ENCODE results near the gene BLCAP.
"Not testable (repeated sequence)": the region's sequence is repeated elsewhere in the genome, so short reads cannot be mapped to it uniquely, and the experiment has no call there.

The BLCAP gene, protein sequence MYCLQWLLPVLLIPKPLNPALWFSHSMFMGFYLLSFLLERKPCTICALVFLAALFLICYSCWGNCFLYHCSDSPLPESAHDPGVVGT

DNA sequence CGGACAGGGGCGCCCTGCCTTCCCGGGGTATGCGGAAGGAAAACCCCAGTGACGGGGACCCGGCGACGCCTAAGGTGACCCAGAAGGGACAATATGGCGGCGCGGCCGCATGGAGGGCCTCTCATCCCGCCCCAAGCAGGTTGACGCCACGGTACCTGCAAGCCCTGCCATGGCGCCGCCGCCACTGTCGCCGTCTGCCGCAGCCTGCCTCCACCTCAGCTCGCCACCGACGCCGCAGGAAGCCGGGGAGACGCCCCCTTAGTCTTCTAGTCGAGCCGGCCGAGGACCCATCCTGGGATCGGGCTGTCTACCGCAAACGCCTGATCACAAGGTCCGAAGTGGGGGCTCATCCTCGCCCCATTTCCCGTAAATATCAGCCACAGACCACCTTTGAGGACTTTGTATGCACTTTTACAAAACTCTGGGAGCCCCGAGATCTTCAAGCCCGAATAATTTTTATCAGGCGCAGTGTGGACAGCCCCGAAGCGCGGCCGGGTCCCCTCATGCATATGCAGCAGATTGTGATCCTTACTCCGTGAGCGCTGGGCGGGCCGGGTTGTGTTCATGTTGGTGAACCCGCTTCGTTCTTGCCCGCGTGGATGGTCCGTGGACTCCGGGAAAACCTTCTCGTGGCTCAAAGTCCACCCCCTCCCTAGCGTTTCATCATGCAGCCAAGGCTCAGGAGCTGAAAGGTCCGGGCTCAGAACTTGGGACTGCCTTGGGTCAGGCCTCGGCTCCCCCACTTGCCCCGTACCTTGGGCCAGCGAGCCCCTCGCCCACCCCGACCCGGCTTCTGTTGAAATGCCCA is at the start of gene BLCAP:
BLCAP (minus strand) TSS at position 239 of the 808 bp plus-strand sequence. CDS start 8,702 bp downstream, outside the sequence.
- peak; percentile 85 for DNase-seq

DNA sequence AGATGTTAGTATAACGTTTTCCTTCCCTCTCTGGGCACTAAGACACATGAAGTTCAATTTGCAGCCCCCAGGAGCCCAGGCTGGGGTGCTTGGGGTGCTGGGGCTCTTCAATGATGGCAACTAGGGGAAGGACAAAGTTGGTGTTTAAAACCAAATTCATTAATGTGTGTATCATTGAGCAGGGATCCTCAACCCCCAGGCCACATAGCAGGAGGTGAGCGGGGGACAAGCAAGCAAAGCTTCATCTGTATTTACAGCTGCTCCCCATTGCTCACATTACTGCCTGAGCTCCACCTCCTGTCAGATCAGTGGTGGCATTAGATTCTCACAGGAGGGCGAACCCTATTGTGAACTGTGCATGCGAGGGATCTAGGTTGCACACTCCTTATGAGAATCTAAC is 49.8 kb upstream of the BLCAP start:
- not testable (repeated sequence) for DNase-seq

DNA sequence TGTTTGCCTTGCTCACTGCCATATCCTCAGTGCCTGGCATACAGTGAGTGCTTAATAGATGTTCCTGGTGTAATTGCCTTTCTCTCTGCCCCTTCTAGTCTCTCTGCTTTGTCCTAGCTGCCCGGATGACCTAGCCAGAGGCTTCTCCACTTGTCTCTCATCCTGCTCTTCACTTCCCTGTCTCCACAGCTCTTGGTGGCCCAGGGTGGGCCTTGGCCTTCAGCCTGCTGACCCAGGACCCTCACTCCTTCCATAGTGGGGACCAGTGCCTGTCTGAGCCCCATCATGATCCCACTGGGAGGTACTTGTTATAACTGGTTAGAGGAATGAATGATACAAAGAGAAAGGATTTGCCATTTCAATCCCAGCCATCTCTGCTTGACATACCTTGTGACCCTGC is 49.2 kb upstream of the BLCAP start:
- no peak for DNase-seq

DNA sequence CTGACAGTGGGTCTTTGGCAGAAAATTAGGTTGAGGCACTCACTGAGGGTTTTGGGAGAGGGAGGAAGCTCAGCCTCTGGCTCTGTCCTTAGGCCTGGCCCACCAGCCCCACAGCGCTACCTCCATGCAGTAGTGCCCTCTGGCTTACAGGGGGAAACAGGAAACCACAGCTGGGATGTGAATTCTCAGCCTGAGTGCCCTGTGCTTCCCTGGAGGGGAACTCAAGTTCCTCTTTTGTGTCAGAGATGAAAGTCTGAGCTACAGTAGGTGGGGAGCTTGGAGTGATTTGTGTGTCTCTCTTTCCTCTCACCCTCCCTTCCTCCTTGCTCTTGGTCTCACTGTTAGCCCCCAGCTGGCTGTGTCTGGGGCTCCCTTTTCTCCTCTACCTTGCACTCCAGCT is 48.2 kb upstream of the BLCAP start:
- no peak for DNase-seq

DNA sequence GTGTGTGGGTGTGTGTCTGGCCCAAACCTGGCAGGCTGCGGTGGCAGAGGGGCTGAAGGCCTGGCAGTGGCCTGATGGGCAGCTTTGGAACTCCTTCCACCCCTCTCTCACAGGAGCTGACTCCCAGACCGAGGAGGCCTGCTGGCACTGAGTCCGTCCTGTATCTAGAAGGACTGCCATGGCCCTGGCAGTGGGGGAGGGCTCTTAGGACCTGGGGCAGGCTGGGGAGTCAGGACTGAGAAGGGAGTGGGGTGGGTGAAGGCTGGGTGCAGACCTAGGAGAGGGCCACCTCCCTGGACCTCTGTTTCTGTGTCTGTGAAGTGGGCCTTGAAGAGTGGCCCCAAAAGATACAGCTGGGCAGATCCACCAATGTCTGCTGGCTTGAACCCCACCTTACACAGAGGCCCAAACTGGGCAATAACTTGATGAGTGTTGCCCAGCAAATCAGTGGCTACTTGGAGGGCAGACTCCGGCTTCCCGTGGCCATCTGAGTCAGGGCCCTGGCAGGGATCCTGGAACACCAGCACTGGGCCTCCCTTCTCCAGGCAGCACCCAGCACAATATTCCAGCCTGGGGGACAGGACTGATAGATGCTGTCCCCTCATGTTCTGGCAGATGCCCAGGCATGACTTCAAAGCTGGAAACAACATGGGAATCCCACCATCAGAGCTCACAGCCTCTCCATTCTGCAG is 46.7 kb upstream of the BLCAP start:
- no peak for DNase-seq

DNA sequence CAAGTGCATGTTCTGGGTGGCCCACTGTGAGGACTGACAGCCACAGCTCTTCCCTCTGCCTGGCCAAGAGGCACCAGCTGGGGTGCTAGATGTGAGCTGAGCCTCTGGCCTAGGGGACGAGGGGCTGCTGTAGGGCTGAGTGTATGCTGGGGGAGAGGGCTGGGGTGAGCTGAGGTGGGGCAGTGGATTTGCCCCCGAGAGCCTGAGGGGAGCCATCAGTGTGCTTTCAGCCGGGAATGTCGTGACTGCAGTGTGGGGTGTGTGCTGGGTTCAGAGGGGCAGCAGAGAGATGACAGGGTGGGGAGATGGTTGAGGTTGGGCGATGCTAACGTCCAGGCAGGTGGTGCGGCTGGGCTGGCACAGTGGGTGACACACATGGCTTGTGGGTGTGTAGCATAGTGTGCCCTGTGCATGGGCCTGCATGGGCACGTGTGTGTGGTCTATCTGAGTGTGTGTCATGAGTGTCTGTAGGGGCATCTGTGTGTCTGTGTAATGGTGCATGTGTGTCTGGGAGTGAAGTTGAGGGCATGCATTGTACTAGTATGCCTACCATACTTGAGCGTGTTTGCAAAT is 46.0 kb upstream of the BLCAP start:
- no peak for DNase-seq

DNA sequence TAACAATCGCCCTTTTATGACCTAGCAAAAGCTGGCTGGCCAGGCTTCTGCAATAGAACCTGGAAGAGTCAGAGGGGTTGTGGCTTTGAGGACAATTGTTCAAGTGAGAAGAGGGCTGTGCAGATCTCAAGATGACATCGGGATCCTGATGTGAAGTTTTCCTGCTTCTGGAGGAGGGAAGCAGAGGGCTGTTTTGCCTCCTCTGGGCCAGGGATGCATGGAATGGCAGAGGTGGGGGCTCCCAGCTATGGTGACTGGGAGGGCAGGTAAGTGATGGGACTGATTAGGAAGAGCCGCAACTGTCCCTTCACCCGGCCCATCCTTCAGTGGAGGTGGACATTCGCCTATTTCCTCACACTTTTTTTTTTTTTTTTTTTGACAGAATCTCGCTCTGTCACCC is 43.4 kb upstream of the BLCAP start:
- no peak for DNase-seq

DNA sequence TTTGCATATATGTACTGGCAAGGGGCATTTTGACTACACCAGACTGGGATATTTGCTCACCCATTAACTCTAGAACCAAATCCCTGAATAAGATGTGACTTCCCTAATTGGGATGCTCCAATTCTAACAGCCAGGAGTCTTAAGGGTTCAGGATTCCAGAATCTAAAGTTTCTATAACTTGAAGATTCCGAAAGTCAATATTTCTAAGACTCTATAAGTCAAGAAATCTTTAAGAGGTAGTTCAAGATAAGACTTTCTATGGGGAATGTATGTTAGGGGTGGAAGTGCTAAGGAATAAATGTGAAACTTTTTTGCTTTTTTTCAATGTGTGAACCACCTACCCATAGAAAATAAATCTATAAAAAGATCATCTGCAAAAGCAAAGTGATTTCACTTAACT is 42.7 kb upstream of the BLCAP start:
- no peak for DNase-seq

DNA sequence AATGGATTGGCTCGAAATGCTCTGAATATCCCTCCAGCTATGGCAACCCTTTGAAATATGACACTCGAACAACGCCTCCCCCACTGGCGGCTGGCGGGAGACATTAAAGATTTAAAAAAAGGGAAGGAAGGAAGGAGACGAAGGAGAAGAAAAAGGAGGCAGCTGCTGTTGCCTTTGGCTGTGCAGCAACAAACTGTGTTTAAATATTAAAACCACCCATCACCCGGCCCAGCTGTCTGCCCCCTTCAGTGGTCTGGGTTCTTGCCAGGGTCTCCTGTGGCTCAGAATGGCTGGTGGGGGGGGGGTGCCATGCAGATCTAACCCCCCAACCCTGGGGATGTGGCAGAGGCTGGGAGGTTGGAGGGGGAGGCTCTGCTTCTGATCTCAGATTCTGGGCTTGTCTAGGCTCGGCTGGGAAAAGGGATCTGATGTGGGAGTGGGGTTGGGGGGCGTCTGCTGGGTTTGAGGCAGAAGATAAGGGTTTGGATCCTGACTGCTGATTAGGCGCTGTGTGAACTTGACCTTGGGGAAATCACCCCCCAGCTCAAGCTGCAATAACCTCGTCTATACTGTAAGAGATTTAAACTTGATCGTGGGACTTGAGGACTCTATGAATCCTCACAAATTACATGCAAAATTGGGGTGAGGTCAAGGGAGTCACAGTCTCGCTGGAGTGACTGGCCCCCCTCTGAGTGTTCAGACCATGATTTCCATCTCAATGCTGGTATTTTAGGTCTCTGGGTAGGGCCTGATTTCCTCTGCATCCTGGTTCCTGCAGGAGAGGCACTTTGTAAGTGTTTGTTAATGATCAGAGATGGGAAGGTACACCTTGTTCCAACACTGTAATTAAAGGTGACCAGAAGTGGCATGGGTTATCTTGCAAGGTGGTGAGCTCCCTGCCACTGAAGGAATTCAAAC is 40.3 kb upstream of the BLCAP start:
- DNase-seq = peak; percentile 21

DNA sequence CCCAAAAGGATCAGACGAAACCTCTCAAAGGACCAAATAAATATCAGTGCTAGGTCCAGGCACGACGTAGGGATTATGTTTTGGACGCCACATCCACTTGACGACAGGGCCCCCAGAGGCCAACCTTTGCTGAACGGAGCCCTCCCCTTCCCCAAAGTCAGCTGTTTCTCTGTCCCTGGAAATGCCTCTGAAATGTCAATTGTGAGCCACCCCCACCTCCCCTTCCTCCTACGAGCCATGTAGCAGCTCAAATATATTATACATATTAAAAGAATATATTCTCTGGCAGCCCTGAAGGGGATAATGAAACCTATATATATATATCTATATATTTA is 39.6 kb upstream of the BLCAP start:
- DNase-seq = no peak

DNA sequence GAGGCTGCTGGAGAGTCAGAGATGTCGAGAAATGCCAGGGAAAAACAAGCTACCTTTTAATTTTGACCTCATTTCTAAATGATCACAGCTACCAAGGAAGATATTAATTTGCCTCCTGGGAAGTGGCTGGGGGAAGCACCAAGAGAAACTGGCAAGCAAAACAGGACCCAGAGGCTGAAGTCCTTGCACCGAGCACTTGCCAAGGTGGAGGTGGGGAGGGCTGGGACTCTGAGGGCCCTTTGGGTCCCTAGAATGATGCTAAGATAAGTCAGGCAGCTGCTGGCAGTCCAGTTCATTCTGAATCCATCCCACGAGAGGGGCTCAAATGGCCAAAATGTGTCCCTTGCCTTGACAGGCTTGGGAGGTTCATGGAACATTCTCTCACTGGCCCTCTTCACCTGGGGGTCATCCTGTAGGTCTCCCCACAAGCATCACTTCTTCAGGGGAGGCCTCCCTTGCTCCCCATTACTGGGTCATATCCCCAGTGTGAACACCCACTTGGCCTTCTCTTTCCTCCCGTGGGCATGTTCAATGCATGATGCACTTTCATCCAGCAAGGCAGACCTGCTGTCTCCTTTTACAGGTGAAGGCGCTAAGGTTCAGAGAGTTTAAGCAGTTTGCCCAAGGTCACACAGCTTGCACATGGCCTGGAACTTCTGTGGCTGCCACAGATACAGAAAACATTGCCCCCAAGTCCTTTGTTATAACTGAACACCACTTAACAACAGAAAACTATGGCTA is 39.1 kb upstream of the BLCAP start:
- DNase-seq = no peak

DNA sequence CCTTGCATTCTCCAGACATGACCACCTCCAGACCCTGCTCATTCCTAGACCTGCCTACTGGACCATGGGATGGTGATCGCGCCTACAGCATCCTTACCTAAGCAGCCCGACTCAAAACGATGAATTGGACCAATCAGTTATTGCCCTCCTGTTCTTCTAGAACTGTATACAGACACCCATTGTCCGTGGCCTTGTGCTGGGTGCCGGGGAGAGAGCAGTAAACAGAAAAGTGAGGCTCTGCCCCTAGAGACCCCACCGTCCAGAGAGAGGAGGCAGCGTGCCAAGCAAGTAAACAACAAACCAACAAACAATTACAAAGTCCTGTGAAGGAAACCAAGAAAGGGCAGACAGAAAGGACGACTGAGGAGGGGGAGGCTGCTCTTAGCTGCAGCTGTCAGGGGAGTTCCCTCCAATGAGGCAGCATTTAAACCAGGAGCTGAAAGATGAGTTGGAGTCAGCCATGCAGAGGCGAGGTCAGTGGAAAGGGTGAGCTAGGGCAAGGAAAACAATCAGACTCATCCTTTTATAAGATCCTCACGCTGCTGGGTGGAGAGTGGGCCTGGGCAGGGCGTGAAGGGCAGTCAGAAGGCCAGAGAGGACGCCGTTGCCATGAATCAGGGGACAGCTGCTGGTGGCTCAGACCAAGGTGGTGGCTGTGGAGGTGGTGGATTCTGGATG is 37.6 kb upstream of the BLCAP start:
- no peak for DNase-seq

DNA sequence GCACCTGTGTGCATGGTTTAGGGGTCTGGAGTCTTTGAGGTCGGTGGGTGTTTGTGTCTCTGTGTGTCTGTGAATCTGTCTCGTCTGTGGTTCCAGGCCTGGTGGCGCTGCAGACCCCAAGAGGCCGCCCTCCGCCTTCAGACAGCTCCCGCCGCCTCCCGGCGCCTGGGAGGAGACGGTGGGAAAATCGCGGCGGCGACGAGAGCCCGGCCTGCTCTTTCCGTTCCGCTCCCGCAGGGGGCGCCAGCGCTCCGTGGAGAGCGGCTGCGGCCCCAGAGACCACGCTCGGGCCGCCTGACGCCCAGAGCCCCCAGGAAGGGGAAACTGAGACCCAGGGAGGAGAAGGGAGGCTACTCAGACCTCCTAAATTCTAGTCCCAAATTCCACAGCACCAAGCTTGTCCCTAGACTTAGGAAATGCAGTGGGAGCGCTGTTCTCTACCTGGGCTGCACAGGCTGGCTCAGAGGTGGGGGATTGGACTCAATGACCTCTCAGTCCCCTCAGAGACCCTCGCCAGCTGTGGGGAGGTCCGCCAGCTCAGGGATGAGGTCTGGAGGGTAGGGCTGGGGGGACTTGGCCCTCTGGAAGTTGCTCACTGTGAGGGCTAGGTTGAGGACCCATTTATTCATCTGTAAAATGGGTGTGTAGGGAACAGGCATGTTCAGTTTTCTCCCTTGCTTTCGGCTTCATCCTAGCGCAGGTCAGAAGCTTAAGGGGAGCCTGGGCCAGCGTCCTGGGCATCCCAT is 36.9 kb upstream of the BLCAP start:
- peak; percentile 5 for DNase-seq

DNA sequence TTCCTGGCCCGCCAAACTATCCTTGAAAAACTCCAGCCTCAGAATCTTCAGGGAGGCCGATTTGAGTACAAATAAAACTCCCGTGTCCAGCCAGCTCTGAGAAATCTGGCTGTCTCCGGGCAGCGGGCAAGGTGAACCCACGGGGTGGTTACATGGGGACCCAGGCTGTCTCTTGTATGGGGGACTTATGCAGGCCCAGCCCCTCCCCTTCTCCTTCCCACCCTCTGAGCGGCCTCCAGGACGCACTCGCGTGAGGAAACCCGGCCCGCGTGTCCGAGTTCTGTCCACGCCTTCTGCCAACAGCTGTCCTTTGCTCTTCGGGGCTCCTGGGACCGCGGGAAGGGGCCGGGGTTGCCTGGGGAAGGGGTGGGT is 36.3 kb upstream of the BLCAP start:
- DNase-seq = no peak

DNA sequence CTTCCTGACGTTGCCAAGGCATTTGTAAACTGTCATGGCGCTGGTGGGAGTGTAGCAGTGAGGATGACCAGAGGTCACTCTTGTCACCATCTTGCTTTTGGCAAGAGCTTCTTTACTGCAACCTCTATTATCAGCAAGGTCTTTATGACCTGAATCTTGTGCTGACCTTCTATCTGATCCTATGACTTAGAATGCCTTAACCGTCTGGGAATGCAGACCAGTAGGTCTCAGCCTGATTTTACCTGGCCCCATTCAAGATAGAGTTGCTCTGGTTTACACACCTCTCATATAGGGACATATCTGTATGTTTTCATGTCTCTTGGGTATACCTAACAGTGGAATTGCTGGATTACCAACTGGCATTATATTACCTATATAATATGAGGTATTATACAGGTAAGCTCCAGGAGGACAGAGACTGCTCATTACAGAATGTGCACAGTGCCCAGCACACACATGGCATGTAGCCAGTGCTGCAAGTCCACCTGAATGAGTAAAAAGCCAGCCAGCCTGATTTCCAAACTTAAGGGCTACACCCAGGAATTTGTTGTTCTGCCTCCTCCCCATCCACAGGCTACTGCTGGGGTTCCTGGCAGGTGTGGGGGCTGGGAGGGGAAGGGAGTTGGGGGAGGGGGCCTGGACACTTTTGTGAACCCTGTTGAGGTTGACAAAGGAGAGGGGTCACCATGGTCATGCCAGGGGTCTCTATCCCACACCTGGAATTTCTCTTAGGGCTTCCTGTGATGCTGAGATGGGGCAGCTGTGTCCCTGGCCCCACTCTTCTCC is 35.2 kb upstream of the BLCAP start:
- DNase-seq = no peak

DNA sequence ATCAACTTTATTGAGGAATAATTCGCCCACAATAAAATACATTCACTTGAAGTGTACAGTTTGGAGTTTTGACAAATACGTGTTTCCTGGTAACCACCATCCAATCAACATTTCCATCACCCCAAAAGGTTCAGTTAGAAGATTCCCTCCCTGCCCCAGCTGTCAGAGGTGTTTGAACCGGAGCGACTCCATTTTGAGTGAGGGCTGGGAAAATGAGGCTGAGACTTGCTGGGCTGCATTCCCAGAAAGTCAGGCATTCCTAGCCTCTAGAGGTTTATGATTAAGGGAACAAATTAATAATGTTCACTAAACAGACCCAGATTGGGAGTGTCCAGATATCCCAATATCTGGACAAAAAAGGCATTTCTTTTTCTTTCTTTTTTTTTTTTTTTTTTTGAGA is 33.0 kb upstream of the BLCAP start:
- DNase-seq = no peak

DNA sequence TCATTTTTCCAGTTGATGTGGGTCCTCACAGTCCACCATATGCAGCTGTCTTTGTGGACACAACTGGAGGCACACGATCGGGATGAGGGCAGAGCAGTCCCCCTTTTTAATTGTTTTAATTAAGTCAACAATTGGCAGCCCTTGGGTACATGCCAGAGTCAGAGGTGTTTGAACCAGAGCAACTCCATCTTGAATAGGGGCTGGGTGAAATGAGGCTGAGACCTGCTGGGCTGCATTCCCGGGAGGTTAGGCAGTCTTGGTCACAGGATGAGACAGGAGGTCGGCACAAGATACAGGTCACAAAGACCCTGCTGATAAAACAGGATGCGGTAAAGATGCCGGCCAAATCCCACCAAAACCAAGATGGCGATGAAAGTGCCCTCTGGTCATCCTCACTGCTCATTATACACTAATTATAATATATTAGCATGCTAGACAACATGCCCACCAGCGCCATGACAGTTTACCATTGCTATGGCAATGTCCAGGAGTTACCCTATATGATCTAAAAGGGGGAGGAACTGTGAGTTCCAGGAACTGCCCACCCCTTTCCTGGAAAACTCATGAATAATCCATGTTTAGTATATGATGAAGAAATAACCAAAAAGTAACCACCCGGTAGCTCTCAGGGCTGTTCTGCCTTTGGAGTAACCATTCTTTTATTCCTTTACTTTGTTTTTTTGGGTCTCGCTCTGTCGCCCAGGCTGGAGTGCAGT is 31.8 kb upstream of the BLCAP start:
- DNase-seq = no peak

DNA sequence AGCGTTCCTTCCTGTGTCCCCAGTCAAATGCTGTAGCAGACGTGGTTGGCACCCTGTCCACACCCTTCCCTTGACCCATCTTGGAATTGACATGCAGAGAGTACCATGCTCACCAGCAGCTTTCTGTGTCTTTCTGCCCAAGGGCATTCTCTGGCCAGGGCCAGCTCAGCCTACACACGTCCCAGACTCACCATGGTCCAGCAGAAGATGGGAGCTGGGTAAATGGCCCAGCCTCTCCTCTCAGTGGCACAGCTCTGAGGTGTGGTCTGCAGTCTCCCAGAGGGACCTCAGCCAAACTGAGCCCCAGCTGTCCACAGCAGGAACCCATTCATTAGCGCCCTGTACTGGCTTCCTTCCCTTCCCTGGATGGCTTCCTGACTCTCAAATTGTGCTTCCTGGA is 31.1 kb upstream of the BLCAP start:
- DNase-seq = no peak

DNA sequence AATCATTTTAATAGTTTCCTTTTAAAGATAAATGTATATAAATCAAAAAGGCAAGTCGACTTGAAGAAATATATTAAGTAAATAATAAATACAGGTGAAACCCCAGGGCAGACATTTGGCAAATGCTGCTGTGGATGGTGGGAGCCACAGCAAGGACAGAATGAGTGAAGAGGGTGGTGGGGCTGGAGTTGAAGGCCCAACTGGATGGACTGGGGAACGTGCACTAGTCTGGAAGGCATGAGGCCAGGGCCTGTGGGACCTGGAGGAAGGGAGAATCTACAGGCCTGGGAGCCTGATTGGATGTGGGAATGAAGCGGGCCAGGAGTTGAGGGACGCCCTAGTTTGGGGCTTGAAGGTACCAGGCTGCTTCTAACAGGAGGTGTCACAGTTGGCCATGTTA is 30.6 kb upstream of the BLCAP start:
- no peak for DNase-seq
